Renal cortex interstitium (tissue), 11 donors: ENCODE measurements around the gene LRRC2. TPM values are rescaled to one million over a fixed set of nuclear protein-coding genes. Genes with fewer than 3 reads are reported as not detected.

ENCODE experiments used
- DNase-seq, 11 donors: peaks; one replicate each; pipeline ENCODE4 v3.0.0-alpha.2; 2013; ENCODE audit warnings: low read depth in 9 of 11, low spot score in 4 of 11; ENCODE audit errors: extremely low read depth in 1 of 11
- polyA plus RNA-seq, 3 donors: library from polyadenylated mRNA; unstranded; fragments of 120-200 nt; gene quantifications; one replicate each; pipeline ENCODE4 v1.2.1, GENCODE V29; 2013; ENCODE audit not compliant: insufficient read length in 3 of 3

Gene LRRC2
- polyA plus RNA-seq, 3 donors: 1.7 to 2.4 (median 2.1) TPM

DNA sequence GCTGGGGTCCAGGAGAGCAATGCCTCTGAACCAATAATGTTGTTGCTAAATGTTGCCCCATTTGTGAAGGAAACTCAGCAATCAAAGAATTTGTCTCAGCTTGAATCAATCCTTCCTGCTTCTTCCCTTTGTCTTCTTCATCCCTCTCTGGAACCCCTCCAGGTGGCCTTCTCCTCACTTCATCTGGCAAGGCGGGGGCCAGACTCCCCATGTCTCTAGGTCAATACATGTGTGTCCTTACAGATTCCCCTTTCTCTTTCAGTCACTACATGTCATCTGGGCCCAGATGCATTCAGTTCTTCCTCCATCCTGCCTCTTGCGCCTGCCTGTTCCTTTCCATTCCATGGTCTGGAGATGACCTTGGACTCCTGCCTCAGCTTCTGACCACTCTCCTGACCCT lies 93.4 kb downstream of the LRRC2 start:
- DNase-seq: no peak

- no peak for DNase-seq
Observed at GRCh38 chr3:46471371-46471914, 94.7 kb downstream of the LRRC2 start.

- no peak for DNase-seq
Observed at GRCh38 chr3:46470831-46471230, 95.3 kb downstream of the LRRC2 start.

DNA sequence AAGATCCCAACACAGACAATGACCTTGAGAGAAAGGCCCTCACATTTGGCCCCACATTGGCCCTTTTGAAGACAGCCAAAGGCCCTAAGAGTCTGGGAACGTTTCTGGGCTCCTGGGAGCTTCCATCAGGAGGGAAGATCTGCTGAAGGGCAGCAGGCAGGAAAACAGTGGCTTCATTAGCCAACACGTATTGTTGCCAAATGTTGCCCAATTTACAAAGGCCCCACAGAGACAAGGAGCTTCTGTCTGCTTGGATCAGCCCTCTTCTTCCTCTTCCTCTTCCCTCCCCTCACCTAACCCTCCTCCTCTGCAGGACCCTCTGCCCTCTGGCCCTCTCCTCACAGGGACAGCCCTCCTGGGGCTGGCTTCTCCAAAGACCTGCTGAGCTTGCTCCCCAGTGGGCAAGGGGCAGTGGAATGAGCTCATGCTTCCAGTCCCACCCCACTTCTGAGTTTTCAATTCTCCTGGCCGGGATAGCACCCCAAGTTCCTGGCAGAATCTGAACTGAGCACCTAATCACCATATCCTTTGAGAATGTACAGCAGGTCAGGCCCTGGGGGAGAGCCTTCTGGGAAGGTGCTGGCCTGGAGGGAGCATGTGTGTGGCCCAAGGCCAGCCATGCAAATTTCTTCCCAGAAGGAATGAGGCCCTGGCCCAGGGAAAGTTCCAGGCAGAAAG lies 96.3 kb downstream of the LRRC2 start:
- no peak for DNase-seq

GRCh38 chr3:46468753-46469600 lies 97.1 kb downstream of the LRRC2 start:
- DNase-seq: no peak

DNA sequence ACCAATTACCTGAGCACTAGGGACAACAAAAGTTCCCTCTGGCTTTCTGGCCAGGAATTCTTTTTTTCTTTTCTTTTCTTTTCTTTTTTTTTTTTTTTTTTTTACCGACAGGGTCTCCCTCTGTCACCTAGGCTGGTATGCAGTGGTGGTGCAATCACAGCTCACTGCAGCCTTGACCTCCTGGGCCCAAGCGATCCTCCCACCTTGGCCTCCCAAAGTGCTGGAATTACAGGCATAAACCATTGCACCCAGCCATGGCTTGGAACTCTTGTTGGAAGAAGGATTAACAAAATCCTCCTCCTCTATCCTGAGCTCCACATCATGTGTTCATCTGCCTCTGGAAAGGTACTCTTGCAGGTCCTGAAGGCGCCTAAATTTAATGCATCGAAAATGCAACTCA lies 98.5 kb downstream of the LRRC2 start:
- DNase-seq: no peak

GRCh38 chr3:46466871-46467403 lies 99.2 kb downstream of the LRRC2 start:
- DNase-seq: no peak

GRCh38 chr3:46466273-46466672 lies 99.8 kb downstream of the LRRC2 start:
- no peak for DNase-seq

Other genes with a start within 250 kb of the LRRC2 start
- 1 to 10 TPM in 2 of 3 donors, under 1 TPM in 1; 0.73 to 1.9 (median 1.1) TPM for gene CCR2, start 212.2 kb downstream of the LRRC2 start, polyA plus RNA-seq
- gene CCR5, start 195.4 kb downstream of the LRRC2 start, polyA plus RNA-seq: under 1 TPM; 0.23 to 0.32 (median 0.32) TPM
- 1 to 10 TPM in 2 of 3 donors, under 1 TPM in 1; 0.91 to 1.0 (median 1.0) TPM for gene CCRL2, start 159.0 kb downstream of the LRRC2 start, polyA plus RNA-seq
- gene LTF, start 101.4 kb downstream of the LRRC2 start, polyA plus RNA-seq: 1 to 10 TPM; 2.9 to 3.4 (median 3.3) TPM
- gene RTP3, start 68.3 kb downstream of the LRRC2 start, polyA plus RNA-seq: not detected
- under 1 TPM; 0.06 to 0.17 (median 0.14) TPM for gene FAM240A, start 46.2 kb upstream of the LRRC2 start, polyA plus RNA-seq
- 10 to 100 TPM; 11.9 to 22.4 (median 12.1) TPM for gene ALS2CL, start 127.4 kb upstream of the LRRC2 start, polyA plus RNA-seq
- gene TMIE, start 135.1 kb upstream of the LRRC2 start, polyA plus RNA-seq: 1 to 10 TPM in 1 of 3 donors, under 1 TPM in 2; 0.70 to 1.0 (median 0.84) TPM
- 1 to 10 TPM; 2.9 to 4.8 (median 3.2) TPM for gene PRSS50, start 151.6 kb upstream of the LRRC2 start, polyA plus RNA-seq